ENCODE results near the gene NDC80.
"Not testable (repeated sequence)": the region's sequence is repeated elsewhere in the genome, so short reads cannot be mapped to it uniquely, and the experiment has no call there.

The NDC80 gene

DNA sequence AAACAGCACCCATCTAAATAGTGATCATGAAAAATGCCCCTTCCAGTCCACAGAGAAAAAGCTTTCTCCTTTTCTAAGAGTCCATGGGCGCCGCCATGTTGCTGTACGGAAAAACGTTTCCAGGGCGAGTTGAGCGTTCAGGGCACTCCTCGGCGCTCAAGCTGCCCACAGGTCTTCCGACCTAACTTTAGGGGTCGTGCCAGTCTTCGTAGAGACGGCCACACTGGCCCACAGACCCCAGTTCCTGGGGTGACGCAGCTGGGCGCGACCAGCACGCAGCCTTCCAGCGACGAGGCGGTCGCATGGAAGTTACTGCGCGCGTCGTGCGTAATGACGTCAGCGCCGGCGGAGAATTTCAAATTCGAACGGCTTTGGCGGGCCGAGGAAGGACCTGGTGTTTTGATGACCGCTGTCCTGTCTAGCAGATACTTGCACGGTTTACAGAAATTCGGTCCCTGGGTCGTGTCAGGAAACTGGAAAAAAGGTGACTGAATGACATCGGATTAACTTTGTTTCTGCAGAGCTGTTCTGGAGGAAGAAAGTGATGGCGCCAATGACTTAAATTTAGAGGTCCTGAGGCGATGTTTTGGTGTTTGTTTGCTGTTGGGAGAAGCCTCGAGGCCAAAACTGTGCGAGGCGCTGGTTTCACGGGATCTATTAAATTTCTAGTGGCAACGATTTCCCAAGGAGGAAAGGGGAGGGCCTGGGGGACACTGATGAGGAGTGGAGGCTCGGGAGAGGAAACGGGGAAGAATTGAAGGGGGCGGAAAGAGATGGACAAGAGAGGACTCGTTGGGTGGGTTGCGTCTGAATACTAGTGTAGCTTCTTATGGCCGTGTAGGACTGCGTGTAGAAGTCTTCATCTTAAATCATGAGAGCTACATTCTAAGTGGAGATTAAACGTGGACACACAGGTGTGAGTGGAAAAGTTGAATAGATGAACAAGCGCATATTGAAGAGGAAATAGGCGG, at the start of gene NDC80, which contains the start of gene METTL4:
Gene NDC80, plus strand, starts transcription at position 358 of the 971 bp plus-strand sequence. CDS start 1,429 bp downstream, outside the sequence.
Gene METTL4, minus strand, starts transcription at position 306 of the 971 bp plus-strand sequence. CDS start 4,289 bp downstream, outside the sequence.
- FAIRE-seq: peak; percentile 96
- DNase-seq (ENCODE audit: insufficient read length, low spot score): peak; percentile 43

DNA sequence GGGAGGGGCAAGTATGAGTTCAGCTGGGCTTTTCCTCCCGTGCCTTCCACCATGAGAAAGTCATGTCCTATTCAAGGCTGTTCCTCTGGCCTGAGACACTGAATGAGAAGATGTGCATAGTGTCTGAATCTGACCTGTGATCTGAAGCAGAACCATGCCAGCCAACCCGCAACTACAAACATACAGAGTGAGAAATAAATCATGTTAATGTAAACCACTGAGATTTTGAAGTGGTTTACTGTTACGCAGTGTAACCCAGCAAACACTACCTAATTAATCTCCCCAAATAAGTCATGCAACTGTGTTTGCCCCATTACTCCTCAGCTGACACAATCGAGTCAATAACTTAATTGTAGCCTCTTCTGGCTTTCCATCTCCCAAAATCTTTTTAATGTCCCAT, 49.2 kb upstream of the NDC80 start:
- FAIRE-seq (no peak), DNase-seq (ENCODE audit: insufficient read length, low spot score) (no peak)

DNA sequence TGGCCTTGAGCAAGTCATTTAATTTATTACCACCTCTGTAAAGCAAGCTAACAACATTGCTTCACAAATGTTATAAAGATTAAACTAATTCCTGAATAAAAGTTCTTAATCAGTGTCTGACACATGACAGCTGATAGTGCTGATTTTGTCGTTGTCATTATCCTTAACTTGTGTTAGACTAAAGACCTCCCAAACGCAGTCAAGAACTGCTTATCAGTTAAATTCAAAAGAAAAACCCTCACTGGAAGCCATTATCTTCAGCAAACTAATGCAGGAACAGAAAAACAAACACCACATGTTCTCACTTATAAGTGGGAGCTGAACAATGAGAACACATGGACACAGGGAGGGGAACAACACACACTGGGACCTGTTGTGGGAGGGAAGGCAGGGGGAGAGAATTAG, 46.6 kb upstream of the NDC80 start:
- not testable (repeated sequence) for FAIRE-seq

DNA sequence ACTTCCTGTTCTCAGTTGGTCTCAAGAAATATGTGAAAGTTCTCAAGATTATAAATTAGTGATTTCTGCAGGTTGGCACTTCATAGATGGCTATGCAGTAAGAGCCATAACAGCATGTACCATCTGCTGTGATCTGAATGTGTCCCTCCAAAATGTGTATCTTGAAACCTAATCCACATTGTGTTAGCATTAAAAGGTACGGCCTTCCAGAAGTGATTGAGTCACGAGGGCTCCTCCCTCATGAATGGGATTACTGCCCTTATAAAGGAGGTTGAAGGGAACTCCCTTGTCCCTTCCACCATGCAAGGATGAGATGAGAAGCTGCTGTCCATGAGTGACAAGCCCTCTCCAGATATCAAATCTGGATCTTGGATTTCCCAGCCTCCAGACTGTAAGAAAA, 45.0 kb upstream of the NDC80 start:
- FAIRE-seq (no peak), DNase-seq (ENCODE audit: insufficient read length, low spot score) (no peak)

More for the DNA sequence above, 46.6 kb upstream of the NDC80 start:
- not testable (repeated sequence) for DNase-seq (ENCODE audit: insufficient read length, low spot score)

DNA sequence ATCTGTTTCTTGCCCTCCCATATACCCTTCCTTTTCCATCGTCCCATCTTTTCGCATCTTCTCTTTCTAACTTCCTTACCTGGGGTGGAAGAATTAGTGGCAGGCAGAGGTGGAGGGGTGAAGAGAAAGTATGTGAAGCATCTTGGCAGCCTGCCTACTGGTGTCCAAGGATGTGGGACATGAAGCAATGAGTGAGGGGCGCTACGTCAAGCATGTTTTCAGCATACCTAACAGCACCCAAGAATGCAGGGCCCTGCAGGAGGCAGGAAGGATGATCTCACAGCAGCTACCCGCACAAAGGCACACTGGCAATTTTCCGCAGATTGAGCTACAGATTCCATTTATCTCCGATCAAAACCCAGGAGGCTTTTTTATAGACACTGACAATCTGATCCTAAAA, 42.2 kb upstream of the NDC80 start:
- FAIRE-seq (no peak), DNase-seq (ENCODE audit: insufficient read length, low spot score) (no peak)

DNA sequence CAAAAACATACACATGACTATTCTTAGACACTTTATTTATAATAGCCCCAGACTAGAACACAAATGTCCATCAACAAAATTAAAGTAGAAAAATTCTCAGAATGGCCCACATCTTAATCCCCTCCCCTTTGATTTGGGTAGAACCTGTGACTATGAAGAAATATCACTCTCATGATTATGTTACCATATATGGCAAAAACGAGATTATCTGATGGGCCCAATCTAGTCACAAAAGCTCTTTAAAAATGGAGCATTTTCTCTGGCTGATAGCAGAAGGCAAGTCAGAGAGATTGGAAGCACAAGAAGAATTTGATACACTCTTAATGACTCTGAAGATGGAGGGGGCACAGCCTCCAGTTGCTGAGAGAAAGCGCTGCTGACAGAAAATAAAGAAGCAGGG, 39.6 kb upstream of the NDC80 start:
- no peak for FAIRE-seq
- DNase-seq (ENCODE audit: insufficient read length, low spot score): no peak

DNA sequence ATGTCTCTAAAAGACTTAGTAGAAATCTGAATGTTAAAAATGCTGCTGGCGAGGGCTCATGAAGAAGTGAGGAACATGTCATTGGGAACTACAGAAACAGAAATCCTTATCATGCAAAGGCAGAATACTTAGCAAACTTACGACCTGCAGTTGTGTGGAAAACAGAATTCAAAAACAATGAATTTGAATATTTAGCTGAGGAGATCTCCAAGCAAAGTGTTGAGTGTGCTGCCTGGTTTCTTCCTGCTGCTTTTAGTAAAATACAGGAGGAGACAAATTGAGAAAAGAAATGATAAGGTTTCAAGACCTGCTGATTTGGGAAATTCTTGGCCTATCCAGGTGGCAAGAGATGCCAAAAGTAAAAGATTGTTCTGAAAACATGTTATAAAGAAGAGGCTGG, 38.6 kb upstream of the NDC80 start:
- no peak for FAIRE-seq

DNA sequence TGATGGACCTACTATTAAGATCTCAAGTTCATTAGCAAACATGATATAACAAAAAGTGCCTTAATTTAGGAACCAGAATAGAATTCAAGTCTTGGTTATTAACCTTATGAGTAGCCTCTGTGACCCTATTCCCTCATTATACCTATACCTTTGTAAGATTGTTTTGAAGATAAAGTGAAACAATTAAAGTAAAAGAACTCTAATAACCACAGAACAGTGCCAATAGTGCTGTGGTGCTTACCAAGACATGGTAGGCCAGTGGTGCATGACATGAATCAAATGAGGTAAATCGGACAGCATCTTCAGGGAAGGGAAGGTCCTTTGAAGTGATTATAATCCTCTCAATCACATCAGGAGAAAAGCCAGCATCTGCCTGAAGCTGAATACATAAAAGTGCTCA, 36.5 kb upstream of the NDC80 start:
- DNase-seq (ENCODE audit: insufficient read length, low spot score) (no peak), FAIRE-seq (no peak)

More for the DNA sequence above, 38.6 kb upstream of the NDC80 start:
- DNase-seq (ENCODE audit: insufficient read length, low spot score): no peak

DNA sequence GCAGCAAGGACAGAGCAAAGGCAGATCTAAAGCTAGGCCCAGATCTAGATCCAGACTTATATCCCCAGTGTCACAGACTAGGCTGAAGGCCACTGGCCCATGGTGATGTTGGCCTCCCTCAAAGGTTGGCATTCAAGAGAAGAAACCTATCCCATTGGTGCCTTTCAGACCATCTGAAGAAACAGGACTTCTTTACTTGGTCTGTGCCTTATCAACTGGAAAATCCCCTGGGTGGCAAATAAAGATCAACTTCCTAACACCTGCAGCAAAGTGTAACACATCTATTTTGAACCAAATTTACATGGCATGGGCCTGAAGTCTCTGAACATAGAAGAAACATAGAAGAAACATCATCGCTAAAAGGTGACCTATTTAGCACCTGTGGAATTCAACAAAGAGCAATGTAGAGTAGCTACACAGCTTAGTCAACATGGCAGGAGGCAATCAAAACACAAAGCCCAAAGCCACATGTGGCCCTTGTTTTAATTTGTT, 35.9 kb upstream of the NDC80 start:
- DNase-seq (ENCODE audit: insufficient read length, low spot score) (no peak), FAIRE-seq (no peak)

DNA sequence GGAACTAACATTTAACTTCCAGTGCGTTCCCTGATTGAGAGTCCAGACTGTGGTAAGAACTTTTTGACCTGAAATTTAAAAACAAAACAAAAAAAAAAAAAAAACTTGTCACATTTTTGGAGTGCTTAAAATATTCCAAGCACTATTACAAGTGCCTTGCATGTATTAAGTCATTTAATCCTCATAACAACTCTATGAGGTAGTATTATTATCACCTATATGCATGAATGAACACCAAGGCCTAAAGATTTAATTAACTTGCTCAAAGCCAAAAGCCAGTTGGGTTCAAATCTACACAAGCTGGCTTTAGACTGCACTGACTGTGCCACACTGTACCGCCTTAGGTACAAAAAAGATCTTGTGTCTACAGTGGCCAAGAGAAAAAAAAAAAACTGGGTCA, 35.3 kb upstream of the NDC80 start:
- no peak for DNase-seq (ENCODE audit: insufficient read length, low spot score)
- FAIRE-seq: no peak

DNA sequence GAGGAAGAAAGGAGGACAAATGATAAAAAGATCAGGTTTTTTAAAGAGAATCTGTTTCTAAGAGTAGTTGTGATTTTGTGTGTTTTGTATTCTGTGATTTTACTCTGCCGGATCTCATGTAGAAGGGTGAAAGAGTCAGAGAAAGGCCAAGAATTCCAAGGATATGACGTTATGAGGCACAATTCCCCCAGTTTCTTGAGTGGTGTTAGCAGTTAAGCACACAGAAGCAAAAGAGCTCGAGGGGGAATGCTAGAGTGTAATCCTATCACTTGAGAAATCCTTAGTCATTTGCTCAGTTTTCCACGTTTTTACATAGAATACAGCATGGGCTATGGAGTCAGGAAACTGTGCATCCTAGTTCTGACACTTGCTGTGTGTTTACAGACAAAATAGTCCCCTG, 34.9 kb upstream of the NDC80 start:
- DNase-seq (ENCODE audit: insufficient read length, low spot score) (no peak), FAIRE-seq (no peak)

DNA sequence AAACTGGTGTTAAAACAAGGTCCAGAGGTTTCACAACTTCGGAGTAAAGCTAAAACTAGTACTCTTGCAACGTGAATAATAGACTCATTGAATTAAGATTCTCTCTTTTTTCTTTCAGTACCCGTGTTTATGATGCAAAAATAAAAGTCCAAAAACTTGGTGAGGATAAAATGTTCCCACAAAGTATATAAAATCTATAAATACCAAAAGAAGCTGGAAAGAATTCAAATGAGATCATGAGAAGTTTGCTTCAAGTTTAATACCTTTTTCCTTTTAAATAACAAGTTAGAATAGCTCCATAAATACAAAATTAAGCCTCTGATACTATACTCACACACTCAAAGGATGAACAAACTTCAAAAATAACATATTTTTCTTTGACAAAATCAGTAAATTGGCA, 34.1 kb upstream of the NDC80 start:
- FAIRE-seq (no peak), DNase-seq (ENCODE audit: insufficient read length, low spot score) (no peak)

DNA sequence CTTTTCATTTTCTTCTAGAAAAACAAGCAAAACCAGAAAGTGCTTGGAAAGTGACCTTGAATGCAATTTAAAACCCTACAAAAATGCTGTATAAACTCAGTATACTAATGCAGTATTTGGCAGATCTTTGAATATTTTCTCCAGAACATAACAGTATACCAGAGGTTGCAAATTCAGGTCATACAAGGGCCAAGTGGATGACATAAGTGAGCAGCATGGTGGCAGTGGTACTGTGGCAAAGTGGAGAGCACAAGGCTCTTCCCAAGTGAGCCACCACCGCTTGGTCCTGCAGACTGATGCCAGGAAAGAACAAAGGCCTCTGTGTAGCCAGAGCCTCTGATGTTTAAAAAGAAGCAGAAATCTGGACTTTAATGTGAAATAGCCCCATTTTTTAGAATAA, 33.1 kb upstream of the NDC80 start:
- FAIRE-seq: no peak
- no peak for DNase-seq (ENCODE audit: insufficient read length, low spot score)

DNA sequence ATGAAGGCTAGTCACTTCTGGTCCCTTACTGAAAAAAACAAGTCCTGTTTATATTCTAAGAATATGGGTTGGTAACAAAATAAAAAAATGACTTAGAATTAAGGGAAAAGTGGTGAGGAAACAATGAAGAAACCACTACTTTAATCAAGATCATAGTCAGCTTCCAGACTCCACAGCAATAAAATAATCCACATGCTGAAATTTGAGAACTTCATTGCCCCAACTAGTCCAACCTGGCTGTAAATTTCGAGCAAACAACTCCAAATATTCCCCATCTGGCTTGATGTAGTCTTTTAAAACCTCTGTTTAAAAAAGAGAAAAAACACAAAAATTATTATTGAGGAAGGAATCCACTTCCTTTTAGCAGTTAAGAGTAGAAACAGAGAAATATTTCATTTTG, 32.5 kb upstream of the NDC80 start:
- FAIRE-seq: no peak
- no peak for DNase-seq (ENCODE audit: insufficient read length, low spot score)

DNA sequence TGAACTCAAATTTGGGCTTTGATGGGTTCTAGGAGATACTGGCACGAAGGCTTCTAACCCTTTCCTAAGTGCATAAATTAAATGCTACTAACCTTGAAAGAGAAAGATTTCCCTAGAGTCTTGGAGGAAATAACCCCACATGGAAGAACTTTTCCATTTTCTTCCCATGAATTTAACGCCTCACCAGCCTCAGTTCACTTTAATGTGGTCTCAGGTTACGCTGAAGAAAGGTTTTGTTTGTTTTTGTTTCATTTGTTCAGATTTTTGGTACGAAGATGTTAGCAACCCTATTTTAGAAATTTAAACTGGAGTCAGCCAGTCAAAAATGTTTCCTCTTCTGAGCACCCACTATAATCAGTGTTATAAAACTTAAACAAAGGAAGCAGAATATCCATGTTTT, 30.8 kb upstream of the NDC80 start:
- DNase-seq (ENCODE audit: insufficient read length, low spot score) (no peak), FAIRE-seq (no peak)

DNA sequence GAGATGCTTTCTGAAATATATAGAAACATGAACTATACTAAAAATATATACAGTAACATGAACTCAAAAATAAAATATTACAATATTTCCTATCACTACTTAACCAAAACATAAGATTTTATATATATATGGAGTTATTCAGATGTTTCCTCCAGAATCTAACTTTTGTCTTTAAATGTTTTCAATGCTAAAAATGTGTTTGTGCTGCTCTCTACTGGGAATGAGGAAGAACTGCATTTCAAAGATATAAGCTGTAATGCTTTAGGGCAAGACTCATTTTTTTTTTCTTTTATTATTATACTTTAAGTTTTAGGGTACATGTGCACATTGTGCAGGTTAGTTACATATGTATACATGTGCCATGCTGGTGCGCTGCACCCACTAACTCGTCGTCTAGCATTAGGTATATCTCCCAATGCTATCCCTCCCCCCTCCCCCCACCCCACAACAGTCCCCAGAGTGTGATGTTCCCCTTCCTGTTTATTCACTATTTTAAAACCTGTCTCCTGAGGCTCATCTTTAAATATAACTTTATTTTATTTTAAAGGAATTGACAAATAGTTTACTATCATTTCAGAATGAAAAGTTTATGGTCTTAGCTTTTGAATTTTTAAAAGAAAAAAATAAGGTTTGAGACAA, 29.3 kb upstream of the NDC80 start:
- FAIRE-seq: peak; percentile 63
- DNase-seq (ENCODE audit: insufficient read length, low spot score): not testable (repeated sequence)

DNA sequence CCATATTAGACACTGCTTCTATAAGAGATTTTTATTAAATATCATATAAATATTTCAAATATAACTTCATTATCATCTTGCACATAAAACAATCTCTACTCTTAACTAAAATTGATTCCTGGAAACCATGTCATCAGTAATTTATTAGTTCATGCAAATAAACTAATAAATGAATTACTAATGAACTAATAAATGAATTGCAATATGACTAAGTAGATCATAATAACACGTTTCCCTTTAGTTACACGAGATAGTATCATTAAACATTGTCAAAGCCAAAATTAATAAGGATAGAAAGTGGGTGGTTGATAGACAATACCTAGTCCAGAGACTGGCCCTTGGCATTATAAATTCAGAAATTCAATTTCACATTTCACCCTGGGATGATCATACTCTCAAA, 26.2 kb upstream of the NDC80 start:
- FAIRE-seq: no peak
- DNase-seq (ENCODE audit: insufficient read length, low spot score): no peak

DNA sequence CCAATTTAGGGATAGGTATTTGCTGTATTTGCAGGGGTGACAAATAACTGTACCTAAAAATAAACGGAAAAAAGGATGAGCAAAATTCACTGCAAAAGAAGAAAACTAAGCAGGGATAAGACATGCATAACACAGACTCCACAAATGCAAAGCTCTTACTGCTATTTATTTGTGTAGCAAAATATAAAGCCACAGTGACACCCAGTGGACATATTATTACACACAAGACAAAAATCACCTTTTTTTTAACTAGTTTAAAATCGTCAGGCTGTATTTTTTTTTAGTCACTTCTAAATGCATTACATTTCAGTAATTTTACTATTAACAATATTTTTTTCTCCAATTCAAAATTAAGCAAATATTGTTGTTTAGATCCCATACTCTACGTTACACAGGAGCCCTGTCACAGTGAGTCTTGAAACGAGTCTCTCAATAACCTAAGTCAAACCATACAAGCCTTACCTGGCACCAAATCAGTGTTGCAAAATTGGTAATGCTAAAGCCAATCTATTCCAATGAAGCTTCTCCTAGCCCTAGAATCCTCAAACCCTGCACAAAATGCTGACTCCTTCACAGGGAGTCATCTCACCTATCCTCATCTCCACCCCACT, 23.8 kb upstream of the NDC80 start:
- no peak for DNase-seq (ENCODE audit: insufficient read length, low spot score)
- FAIRE-seq: peak; percentile 87

DNA sequence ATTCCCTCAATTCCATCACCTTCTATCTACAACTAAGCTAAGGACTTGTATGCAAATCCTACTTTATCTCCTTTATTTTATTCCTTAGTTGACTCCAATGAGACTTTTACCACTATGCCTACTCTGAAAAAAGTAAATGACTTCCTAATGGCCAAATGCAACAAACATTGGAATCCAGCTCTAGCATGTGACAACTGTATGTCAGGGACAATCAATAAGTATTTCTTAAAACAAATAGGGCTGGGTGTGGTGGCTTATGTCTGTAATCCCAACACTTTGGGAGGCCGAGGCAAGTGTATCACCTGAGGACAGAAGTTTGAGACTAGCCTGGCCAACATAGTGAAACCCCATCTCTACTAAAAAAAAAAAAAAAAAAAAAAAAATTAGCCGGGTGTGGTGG, 21.9 kb upstream of the NDC80 start:
- FAIRE-seq: no peak

DNA sequence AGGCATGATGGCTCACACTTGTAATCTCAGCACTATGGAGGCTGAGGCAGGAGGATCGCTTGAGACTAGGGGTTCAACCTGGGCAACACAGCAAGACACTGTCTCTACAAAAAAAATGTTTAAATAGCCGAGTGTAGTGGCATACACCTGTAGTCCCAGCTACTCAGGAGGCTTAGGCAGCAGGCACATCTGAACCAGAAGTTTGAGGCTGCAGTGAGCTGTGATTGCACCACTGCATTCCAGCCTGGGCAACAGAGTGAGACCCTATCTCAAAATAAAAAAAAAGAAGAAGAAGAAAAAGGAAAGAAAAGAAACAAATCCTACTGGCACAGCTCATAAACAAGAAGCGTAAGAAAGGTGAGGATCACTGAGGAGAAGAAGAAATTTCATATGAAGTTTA, 19.9 kb upstream of the NDC80 start:
- DNase-seq (ENCODE audit: insufficient read length, low spot score): no peak
- FAIRE-seq: no peak

More for the DNA sequence above, 21.9 kb upstream of the NDC80 start:
- no peak for DNase-seq (ENCODE audit: insufficient read length, low spot score)

DNA sequence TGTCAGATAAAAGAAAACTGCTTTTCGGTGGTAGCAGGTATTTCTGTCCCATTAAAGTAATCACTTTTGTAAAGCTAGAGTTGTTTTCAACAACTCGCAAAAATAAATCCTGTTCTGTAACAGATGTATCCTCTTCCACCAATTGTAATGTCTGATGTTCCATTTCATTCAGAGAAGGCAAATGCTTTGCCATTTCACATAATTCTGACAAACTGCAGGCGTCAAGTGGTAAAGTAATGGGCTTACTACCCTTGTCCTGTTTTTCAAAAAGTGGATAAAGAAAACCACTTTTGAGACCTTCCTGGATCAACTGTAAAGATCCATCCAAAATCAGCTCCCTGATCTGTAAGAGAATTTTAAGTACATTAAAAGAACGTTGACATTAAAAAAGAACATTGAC, 16.7 kb upstream of the NDC80 start:
- FAIRE-seq: no peak
- DNase-seq (ENCODE audit: insufficient read length, low spot score): no peak

Measured in GM19239 (cell line).